ENCODE results near the gene SLC25A34. TPM values are rescaled to one million over a fixed set of nuclear protein-coding genes. Genes with fewer than 3 reads are reported as not detected.
A peak's percentile ranks its signal among the peaks of the same experiment; 100 is the strongest.

Gene SLC25A34
- total RNA-seq, 4 donors from 2014 or later = 0.66 to 0.97 (median 0.76) TPM

GRCh38 chr1:15758343-15758931 lies 22.4 kb downstream of the SLC25A34 start, which contains the start of gene FBLIM1:
Gene FBLIM1, plus strand, starts transcription at chr1:15758795. Its CDS starts 6,189 bp downstream, at chr1:15764984.
- peak within 1 kb of the TSS; percentile 66 to 81 (median 78) for H3K27ac ChIP-seq (replicated peaks in 1 of 4)
- peaks cover 36 to 67% (median 61%) of the 10 kb centered on the region in 4 donors for H3K4me1 ChIP-seq
- peaks cover 0 to 18% (median 4%) of the 10 kb centered on the region in 4 donors for H3K27me3 ChIP-seq
- no peak for TF ChIP-seq EP300 (IDR thresholded peaks at IDR 0.05)
- TF ChIP-seq POLR2A (IDR thresholded peaks at IDR 0.05; ENCODE audit: low read depth) = no peak
- TF ChIP-seq POLR2AphosphoS5 (IDR thresholded peaks at IDR 0.05) = peak in 1 of 2 donors; percentile 12
- 17% methylated on average over 1 of the region's 58 CpGs for WGBS
- no peaks in the 10 kb centered on the region for H3K36me3 ChIP-seq
- no peak for DNase-seq (ENCODE audit: extremely low spot score)
- H3K9me3 ChIP-seq = no peaks in the 10 kb centered on the region
- intact Hi-C loops (cut with DNase I) = no loop called here
- H3K4me3 ChIP-seq = peak within 1 kb of the TSS; percentile 67 to 87 (median 78)

GRCh38 chr1:15758953-15759661 lies 23.0 kb downstream of the SLC25A34 start:
- DNase-seq (ENCODE audit: extremely low spot score) = no peak
- intact Hi-C loops (cut with DNase I) = no loop called here
- peaks cover 0 to 18% (median 4%) of the 10 kb centered on the region in 4 donors for H3K27me3 ChIP-seq

GRCh38 chr1:15760520-15761211 lies 24.6 kb downstream of the SLC25A34 start:
- Histone ChIP-seq H3K36me3 (peaks cover 3 to 16% (median 11%) of the 10 kb centered on the region in 4 donors), H3K27ac (replicated peaks in 1 of 4) (peak overlapping the region; percentile 72 to 81 (median 78)), H3K4me3 (peak overlapping the region; percentile 36 to 87 (median 78)), H3K4me1 (peaks cover 41 to 78% (median 67%) of the 10 kb centered on the region in 4 donors), H3K27me3 (peaks cover 0 to 18% (median 4%) of the 10 kb centered on the region in 4 donors), H3K9me3 (no peaks in the 10 kb centered on the region)
- DNase-seq (ENCODE audit: extremely low spot score) = no peak
- no peak for TF ChIP-seq POLR2A (IDR thresholded peaks at IDR 0.05; ENCODE audit: low read depth)
- TF ChIP-seq POLR2AphosphoS5 (IDR thresholded peaks at IDR 0.05) = peak in 1 of 2 donors; percentile 14
- 15% methylated on average over 12 of the region's 12 CpGs for whole genome bisulfite sequencing
- intact Hi-C loops (cut with DNase I) = no loop called here

More at GRCh38 chr1:15758953-15759661, 23.0 kb downstream of the SLC25A34 start:
- peak overlapping the region; percentile 67 to 87 (median 78) for H3K4me3 ChIP-seq
- H3K27ac ChIP-seq (replicated peaks in 1 of 4) = peak overlapping the region; percentile 66 to 81 (median 78)
- H3K9me3 ChIP-seq = no peaks in the 10 kb centered on the region
- no peak for TF ChIP-seq POLR2A (IDR thresholded peaks at IDR 0.05; ENCODE audit: low read depth)
- TF ChIP-seq EP300 (IDR thresholded peaks at IDR 0.05) = no peak
- TF ChIP-seq POLR2AphosphoS5 (IDR thresholded peaks at IDR 0.05) = no peak
- no peak for TF ChIP-seq CTCF (IDR thresholded peaks at IDR 0.05)
- peaks cover 36 to 71% (median 64%) of the 10 kb centered on the region in 4 donors for H3K4me1 ChIP-seq
- H3K36me3 ChIP-seq = peaks cover 0 to under 1% (median 0%) of the 10 kb centered on the region in 4 donors
- 14% methylated on average over 10 of the region's 58 CpGs for WGBS

- H3K4me3 ChIP-seq = peak overlapping the region; percentile 36 to 87 (median 78)
- peaks cover 0 to 18% (median 4%) of the 10 kb centered on the region in 4 donors for H3K27me3 ChIP-seq
- H3K4me1 ChIP-seq = peaks cover 41 to 72% (median 59%) of the 10 kb centered on the region in 4 donors
- peak overlapping the region; percentile 72 to 81 (median 78) for H3K27ac ChIP-seq (replicated peaks in 1 of 4)
- TF ChIP-seq CTCF (IDR thresholded peaks at IDR 0.05) (no peak), EP300 (IDR thresholded peaks at IDR 0.05) (no peak), POLR2AphosphoS5 (IDR thresholded peaks at IDR 0.05) (no peak)
- H3K9me3 ChIP-seq = no peaks in the 10 kb centered on the region
- DNase-seq (ENCODE audit: extremely low spot score) = no peak
- peaks cover 6 to 24% (median 17%) of the 10 kb centered on the region in 4 donors for H3K36me3 ChIP-seq
- intact Hi-C loops (cut with DNase I) = no loop called here
- 51% methylated on average over 8 of the region's 8 CpGs for WGBS
Observed at GRCh38 chr1:15761366-15762128, 25.5 kb downstream of the SLC25A34 start.

- H3K27ac ChIP-seq (replicated peaks in 1 of 4) = no peak overlapping the region
- 78% methylated on average over 10 of the region's 10 CpGs for WGBS
- TF ChIP-seq POLR2A (IDR thresholded peaks at IDR 0.05; ENCODE audit: low read depth) (no peak), CTCF (IDR thresholded peaks at IDR 0.05) (no peak), POLR2AphosphoS5 (IDR thresholded peaks at IDR 0.05) (no peak)
- peaks cover 41 to 66% (median 51%) of the 10 kb centered on the region in 4 donors for H3K4me1 ChIP-seq
- no peaks in the 10 kb centered on the region for H3K9me3 ChIP-seq
- intact Hi-C loops (cut with DNase I) = no loop called here
- H3K4me3 ChIP-seq = no peak overlapping the region
- no peak for DNase-seq (ENCODE audit: extremely low spot score)
- H3K36me3 ChIP-seq = peaks cover 6 to 31% (median 25%) of the 10 kb centered on the region in 4 donors
- H3K27me3 ChIP-seq = peaks cover 0 to 18% (median 4%) of the 10 kb centered on the region in 4 donors
Observed at GRCh38 chr1:15762546-15762945, 26.5 kb downstream of the SLC25A34 start.

Data from esophagus muscularis mucosa (tissue), 4 donors.